PC-9 (cell line): Measurements from ENCODE around the gene SNORC. TPM values are rescaled to one million over a fixed set of nuclear protein-coding genes. Genes with fewer than 3 reads are reported as not detected.

Source experiments
- BruUV-seq: library from RNA; stranded (reverse); fragments of 400-500 nt; replicated peaks from 2 replicates; lab custom pipeline; 2021; lab: Mats Ljungman, UMichigan
- CTCF ChIA-PET: fragments of 300-600 bp; sonication (Branson Sonifier 250); formaldehyde crosslinking; loops from one replicate; lab custom pipeline; 2022; ENCODE audit warnings: antibody characterized with exemption; lab: Charles Lee
- POLR2A ChIA-PET: fragments of 300-600 bp; sonication (Branson Sonifier 250); formaldehyde crosslinking; loops from one replicate; lab custom pipeline; 2022; ENCODE audit warnings: antibody characterized with exemption; ENCODE audit not compliant: unreplicated experiment; lab: Charles Lee
- DNase-seq, 2 experiments: peaks; one replicate each; pipeline versions ENCODE4 v3.0.0 to v3.0.0-alpha.2; 2015 to 2022; ENCODE audit warnings: mixed read lengths in 1 of 2
- H2AFZ ChIP-seq: fragments of 200-600 bp; sonication (generic); 2 replicates; pipeline ENCODE4 v1.8.1; 2017; ENCODE audit warnings: antibody characterized with exemption
- H3F3A ChIP-seq: fragments of 200-600 bp; sonication (generic); 2 replicates; pipeline ENCODE4 v1.8.1; 2017; ENCODE audit warnings: antibody characterized with exemption, mild to moderate bottlenecking, low read depth; ENCODE audit not compliant: insufficient read depth
- H3K27ac ChIP-seq: fragments of 200-600 bp; sonication (generic); 2 replicates; pipeline ENCODE4 v1.6.1; 2016; ENCODE audit warnings: mixed run types
- H3K27me3 ChIP-seq: fragments of 200-600 bp; sonication (generic); 2 replicates; pipeline ENCODE4 v1.6.1; 2016; ENCODE audit warnings: low read depth, mixed run types; ENCODE audit not compliant: insufficient read depth
- H3K36me3 ChIP-seq: fragments of 200-600 bp; sonication (generic); 2 replicates; pipeline ENCODE4 v1.6.1; 2016; ENCODE audit warnings: low read depth, mixed run types
- H3K4me1 ChIP-seq: fragments of 200-600 bp; sonication (generic); replicated peaks from 2 replicates; pipeline ENCODE4 v1.6.1; 2016; ENCODE audit warnings: mixed run types; ENCODE audit not compliant: insufficient read depth
- H3K4me2 ChIP-seq: fragments of 200-600 bp; sonication (generic); 2 replicates; pipeline ENCODE4 v1.6.1; 2017; ENCODE audit warnings: mixed run types
- H3K4me3 ChIP-seq: fragments of 200-600 bp; sonication (generic); 2 replicates; pipeline ENCODE4 v1.6.1; 2016; ENCODE audit warnings: mixed run types
- H3K79me2 ChIP-seq: fragments of 200-600 bp; sonication (generic); 2 replicates; pipeline ENCODE4 v1.6.1; 2017; ENCODE audit warnings: low read depth, mixed run types
- H3K9me2 ChIP-seq: fragments of 200-600 bp; sonication (generic); 2 replicates; pipeline ENCODE4 v1.8.1; 2017; ENCODE audit warnings: mild to moderate bottlenecking; ENCODE audit not compliant: insufficient read depth
- H3K9me3 ChIP-seq: fragments of 200-600 bp; sonication (generic); 2 replicates; pipeline ENCODE4 v1.8.1; 2016; ENCODE audit warnings: low read depth; ENCODE audit not compliant: insufficient read depth
- H4K20me1 ChIP-seq: fragments of 200-600 bp; sonication (generic); 2 replicates; pipeline ENCODE4 v1.8.1; 2017; ENCODE audit not compliant: insufficient read depth
- EZH2 ChIP-seq: fragments of 200-600 bp; sonication (generic); IDR thresholded peaks from 2 replicates; pipeline ENCODE4 v1.8.0; 2017; ENCODE audit warnings: antibody characterized with exemption, low read depth
- intact Hi-C: fragments of 100-400 bp; cut with micrococcal nuclease; formaldehyde crosslinking; loops from one replicate; pipeline ENCODE4 v1.10.0; 2022; ENCODE audit not compliant: unreplicated experiment
- total RNA-seq: library from RNA; stranded (reverse); gene quantifications from 2 replicates; pipeline ENCODE4 v1.2.3, GENCODE V29; 2021
- TF ChIP-seq, protein P1 (sequence below): fragments of 200-600 bp; sonication (generic); conservative IDR thresholded peaks from 2 replicates; pipeline ENCODE4 v1.6.1; 2017; ENCODE audit warnings: mixed run types, antibody characterized with exemption, mild to moderate bottlenecking, moderate library complexity

SNORC gene
- total RNA-seq, 1 experiment from 2014 or later = 10.4 TPM

DNA sequence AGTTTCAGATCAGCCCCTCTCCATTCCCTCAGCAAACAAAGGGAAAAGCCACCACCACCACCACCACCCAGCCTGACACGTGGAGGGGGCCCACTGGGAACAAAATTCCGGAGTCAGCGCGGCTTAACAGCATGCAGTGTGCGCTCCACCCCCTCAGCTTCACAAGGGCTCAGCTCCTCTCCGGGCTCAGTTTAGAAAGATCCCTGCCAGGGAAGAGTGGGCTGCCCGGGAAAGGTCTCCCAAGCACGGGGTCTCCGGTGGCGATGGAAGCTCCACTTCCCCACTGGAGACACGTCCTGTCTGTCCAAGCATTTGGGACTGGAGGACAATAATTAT is 55.7 kb downstream of the SNORC start:
- no peaks in the 10 kb centered on the region for H4K20me1 ChIP-seq
- H3K4me2 ChIP-seq = no peak overlapping the region
- CTCF ChIA-PET = no interaction called here
- H3K9me3 ChIP-seq = no peaks in the 10 kb centered on the region
- no peaks in the 10 kb centered on the region for H3K9me2 ChIP-seq
- TSS peak; percentile 12 for BruUV-seq
- H3K27ac ChIP-seq = no peak overlapping the region
- no peaks in the 10 kb centered on the region for H3K79me2 ChIP-seq
- no peaks in the 10 kb centered on the region for H3F3A ChIP-seq
- intact Hi-C loops = no loop called here
- no peak overlapping the region for H3K4me3 ChIP-seq
- no peaks in the 10 kb centered on the region for H3K4me1 ChIP-seq
- POLR2A ChIA-PET = no interaction called here
- H3K27me3 ChIP-seq = no peaks in the 10 kb centered on the region
- no peak for TF ChIP-seq EZH2
- TF ChIP-seq, protein P1, sequence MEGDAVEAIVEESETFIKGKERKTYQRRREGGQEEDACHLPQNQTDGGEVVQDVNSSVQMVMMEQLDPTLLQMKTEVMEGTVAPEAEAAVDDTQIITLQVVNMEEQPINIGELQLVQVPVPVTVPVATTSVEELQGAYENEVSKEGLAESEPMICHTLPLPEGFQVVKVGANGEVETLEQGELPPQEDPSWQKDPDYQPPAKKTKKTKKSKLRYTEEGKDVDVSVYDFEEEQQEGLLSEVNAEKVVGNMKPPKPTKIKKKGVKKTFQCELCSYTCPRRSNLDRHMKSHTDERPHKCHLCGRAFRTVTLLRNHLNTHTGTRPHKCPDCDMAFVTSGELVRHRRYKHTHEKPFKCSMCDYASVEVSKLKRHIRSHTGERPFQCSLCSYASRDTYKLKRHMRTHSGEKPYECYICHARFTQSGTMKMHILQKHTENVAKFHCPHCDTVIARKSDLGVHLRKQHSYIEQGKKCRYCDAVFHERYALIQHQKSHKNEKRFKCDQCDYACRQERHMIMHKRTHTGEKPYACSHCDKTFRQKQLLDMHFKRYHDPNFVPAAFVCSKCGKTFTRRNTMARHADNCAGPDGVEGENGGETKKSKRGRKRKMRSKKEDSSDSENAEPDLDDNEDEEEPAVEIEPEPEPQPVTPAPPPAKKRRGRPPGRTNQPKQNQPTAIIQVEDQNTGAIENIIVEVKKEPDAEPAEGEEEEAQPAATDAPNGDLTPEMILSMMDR = no peak
- H3K36me3 ChIP-seq = no peaks in the 10 kb centered on the region
- H2AFZ ChIP-seq = no peak overlapping the region
- no peak for DNase-seq

DNA sequence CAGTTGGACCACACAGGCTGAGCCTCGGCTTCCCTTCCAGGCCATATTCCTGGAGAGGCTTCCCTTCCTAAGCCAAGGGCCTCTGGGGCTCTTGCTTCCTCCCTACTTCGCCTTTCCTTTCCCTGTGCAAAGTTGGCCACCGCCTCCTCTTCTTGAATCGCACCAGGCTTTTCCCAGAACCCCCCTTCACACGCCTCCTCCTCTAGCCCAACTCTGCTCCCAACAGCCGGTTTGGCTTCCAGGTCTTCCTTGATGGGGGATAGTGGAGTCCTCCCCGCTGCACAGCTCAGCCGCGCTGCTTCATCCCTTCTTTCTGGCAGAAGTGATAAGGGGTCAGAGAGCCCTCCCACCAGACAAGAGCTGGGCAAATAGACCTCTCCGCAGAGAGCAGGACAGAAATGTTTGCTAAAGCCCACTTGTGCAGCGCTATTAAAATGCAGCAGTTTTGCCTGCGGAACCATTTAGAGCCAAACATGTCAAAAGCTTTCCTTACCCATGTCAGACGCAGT is 56.4 kb downstream of the SNORC start:
- Histone ChIP-seq H3F3A (no peaks in the 10 kb centered on the region), H4K20me1 (no peaks in the 10 kb centered on the region), H3K4me1 (no peaks in the 10 kb centered on the region), H3K9me3 (no peaks in the 10 kb centered on the region), H3K4me3 (no peak overlapping the region), H3K27ac (no peak overlapping the region), H3K27me3 (no peaks in the 10 kb centered on the region), H2AFZ (no peak overlapping the region), H3K36me3 (no peaks in the 10 kb centered on the region), H3K4me2 (no peak overlapping the region), H3K79me2 (no peaks in the 10 kb centered on the region), H3K9me2 (no peaks in the 10 kb centered on the region)
- ChIA-PET POLR2A (no interaction called here), CTCF (no interaction called here)
- TF ChIP-seq, protein P1 = no peak
- no peak for TF ChIP-seq EZH2
- no peak for DNase-seq
- intact Hi-C loops = no loop called here
- BruUV-seq = no TSS peak

DNA sequence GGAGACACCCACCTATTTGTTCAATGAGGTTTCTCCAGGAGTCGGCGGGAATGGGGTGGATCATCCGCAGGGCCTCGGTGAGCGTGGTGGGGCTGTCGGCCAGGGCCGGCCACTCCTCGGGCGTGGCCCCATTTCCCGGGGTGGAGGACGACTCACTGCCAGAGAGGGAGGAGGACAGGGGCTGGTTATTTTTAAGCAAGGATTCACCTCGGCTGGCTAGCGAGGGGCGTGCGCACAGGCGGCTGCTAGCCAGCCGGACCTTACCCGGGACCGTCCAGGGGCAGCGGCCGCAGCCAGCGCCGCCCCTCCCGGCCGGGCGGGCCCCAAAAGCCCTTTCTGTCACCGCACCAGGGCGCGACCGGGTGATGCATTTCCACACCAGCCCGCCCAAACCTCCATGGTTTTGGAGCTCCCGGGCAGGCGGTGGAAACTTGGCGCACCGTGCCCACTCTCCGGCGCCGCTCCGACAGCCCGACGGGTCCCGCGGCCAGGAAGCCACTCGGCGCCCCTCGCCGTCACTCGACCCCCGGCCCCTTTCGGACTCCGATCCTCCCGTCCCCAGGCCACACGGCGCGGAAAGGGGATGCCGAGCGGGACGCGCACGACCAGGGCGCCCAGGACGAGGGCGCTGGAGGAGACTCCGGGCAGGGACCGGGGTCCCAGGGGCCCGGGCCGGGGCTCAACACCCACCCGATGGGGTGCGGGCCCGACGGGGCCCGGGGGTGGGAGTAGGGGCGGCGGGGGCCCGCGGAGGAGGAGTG is 57.1 kb downstream of the SNORC start:
- H3K4me1 ChIP-seq = no peaks in the 10 kb centered on the region
- CTCF ChIA-PET = no interaction called here
- H3K27me3 ChIP-seq = no peaks in the 10 kb centered on the region
- no peaks in the 10 kb centered on the region for H3K9me2 ChIP-seq
- peak overlapping the region; percentile 46; the same call in 1 of the 2 replicates for H3K4me3 ChIP-seq
- peak overlapping the region; percentile 65 for H3K4me2 ChIP-seq
- H3F3A ChIP-seq = no peaks in the 10 kb centered on the region
- intact Hi-C loops = no loop called here
- BruUV-seq = no TSS peak
- no peaks in the 10 kb centered on the region for H3K9me3 ChIP-seq
- no peak overlapping the region for H3K27ac ChIP-seq
- no peak for TF ChIP-seq EZH2
- TF ChIP-seq, protein P1 = no peak
- POLR2A ChIA-PET = no interaction called here
- H2AFZ ChIP-seq = no peak overlapping the region
- no peaks in the 10 kb centered on the region for H3K79me2 ChIP-seq
- no peaks in the 10 kb centered on the region for H4K20me1 ChIP-seq
- DNase-seq = no peak
- H3K36me3 ChIP-seq = no peaks in the 10 kb centered on the region
